ENCODE results near the gene NLK. TPM values are rescaled to one million over a fixed set of nuclear protein-coding genes. Genes with fewer than 3 reads are reported as not detected.

Gene NLK
- total RNA-seq, 2 donors from 2014 or later: 15.5 to 19.6 TPM

- no peak for ATAC-seq
- H3K27ac Mint-ChIP-seq: peak overlapping the region; percentile 61 to 87
- H3K9me3 Mint-ChIP-seq: no peaks in the 10 kb centered on the region
- DNase-seq (ENCODE audit: low spot score): no peak
- peak overlapping the region; percentile 59 for H3K4me3 Mint-ChIP-seq
- H3K36me3 Mint-ChIP-seq: no peaks in the 10 kb centered on the region
- peaks cover 21 to 24% of the 10 kb centered on the region in 2 donors for H3K4me1 Mint-ChIP-seq (ENCODE audit: low read depth in 2 of 2)
- H3K27me3 Mint-ChIP-seq: no peaks in the 10 kb centered on the region
These were observed 75.9 kb downstream of the NLK start for GRCh38 chr17:28118362-28118761.

- Mint-ChIP-seq H3K9me3 (no peaks in the 10 kb centered on the region), H3K27me3 (no peaks in the 10 kb centered on the region), H3K4me3 (peak overlapping the region; percentile 59), H3K36me3 (no peaks in the 10 kb centered on the region), H3K27ac (peak overlapping the region; percentile 61 to 87), H3K4me1 (ENCODE audit: low read depth in 2 of 2) (peaks cover 20 to 21% of the 10 kb centered on the region in 2 donors)
- ATAC-seq: no peak
- DNase-seq (ENCODE audit: low spot score): no peak
These were observed 76.6 kb downstream of the NLK start for GRCh38 chr17:28119046-28119445.

- Mint-ChIP-seq H3K4me3 (no peak overlapping the region), H3K27ac (peak overlapping the region; percentile 61 to 87), H3K27me3 (no peaks in the 10 kb centered on the region), H3K9me3 (no peaks in the 10 kb centered on the region), H3K36me3 (no peaks in the 10 kb centered on the region), H3K4me1 (ENCODE audit: low read depth in 2 of 2) (peaks cover 19 to 21% of the 10 kb centered on the region in 2 donors)
- ATAC-seq: no peak
- no peak for DNase-seq (ENCODE audit: low spot score)
These were observed 77.1 kb downstream of the NLK start for GRCh38 chr17:28119560-28119959.

- Mint-ChIP-seq H3K27ac (peak overlapping the region in 1 of 2 donors; percentile 63), H3K4me3 (no peak overlapping the region), H3K27me3 (no peaks in the 10 kb centered on the region), H3K9me3 (no peaks in the 10 kb centered on the region), H3K4me1 (ENCODE audit: low read depth in 2 of 2) (peaks cover 12% of the 10 kb centered on the region in 2 donors), H3K36me3 (no peaks in the 10 kb centered on the region)
- ATAC-seq (no peak), DNase-seq (ENCODE audit: low spot score) (no peak)
These were observed 78.3 kb downstream of the NLK start for GRCh38 chr17:28120766-28121165.

GRCh38 chr17:28124962-28125361, 82.5 kb downstream of the NLK start:
- Mint-ChIP-seq H3K9me3 (no peaks in the 10 kb centered on the region), H3K36me3 (no peaks in the 10 kb centered on the region), H3K4me1 (ENCODE audit: low read depth in 2 of 2) (no peaks in the 10 kb centered on the region), H3K27ac (no peak overlapping the region), H3K4me3 (no peak overlapping the region), H3K27me3 (no peaks in the 10 kb centered on the region)
- ATAC-seq (no peak), DNase-seq (ENCODE audit: low spot score) (no peak)

GRCh38 chr17:28125526-28126378, 83.3 kb downstream of the NLK start:
- no peaks in the 10 kb centered on the region for H3K27me3 Mint-ChIP-seq
- no peak overlapping the region for H3K27ac Mint-ChIP-seq
- ATAC-seq (no peak), DNase-seq (ENCODE audit: low spot score) (no peak)
- no peaks in the 10 kb centered on the region for H3K4me1 Mint-ChIP-seq (ENCODE audit: low read depth in 2 of 2)
- no peaks in the 10 kb centered on the region for H3K9me3 Mint-ChIP-seq
- H3K4me3 Mint-ChIP-seq: no peak overlapping the region
- H3K36me3 Mint-ChIP-seq: no peaks in the 10 kb centered on the region

- Mint-ChIP-seq H3K4me1 (ENCODE audit: low read depth in 2 of 2) (no peaks in the 10 kb centered on the region), H3K36me3 (no peaks in the 10 kb centered on the region), H3K9me3 (no peaks in the 10 kb centered on the region), H3K4me3 (no peak overlapping the region), H3K27ac (no peak overlapping the region), H3K27me3 (no peaks in the 10 kb centered on the region)
- ATAC-seq (no peak), DNase-seq (ENCODE audit: low spot score) (no peak)
These were observed 84.7 kb downstream of the NLK start for GRCh38 chr17:28127196-28127595.

GRCh38 chr17:28128779-28129178, 86.3 kb downstream of the NLK start:
- H3K4me1 Mint-ChIP-seq (ENCODE audit: low read depth in 2 of 2): no peaks in the 10 kb centered on the region
- ATAC-seq (no peak), DNase-seq (ENCODE audit: low spot score) (no peak)
- H3K27me3 Mint-ChIP-seq: no peaks in the 10 kb centered on the region
- no peak overlapping the region for H3K27ac Mint-ChIP-seq
- no peak overlapping the region for H3K4me3 Mint-ChIP-seq
- H3K36me3 Mint-ChIP-seq: no peaks in the 10 kb centered on the region
- H3K9me3 Mint-ChIP-seq: no peaks in the 10 kb centered on the region

GRCh38 chr17:28130472-28130871, 88.0 kb downstream of the NLK start:
- Mint-ChIP-seq H3K9me3 (no peaks in the 10 kb centered on the region), H3K27ac (no peak overlapping the region), H3K36me3 (no peaks in the 10 kb centered on the region), H3K4me3 (no peak overlapping the region), H3K4me1 (ENCODE audit: low read depth in 2 of 2) (no peaks in the 10 kb centered on the region), H3K27me3 (no peaks in the 10 kb centered on the region)
- DNase-seq (ENCODE audit: low spot score): no peak
- ATAC-seq: no peak

- DNase-seq (ENCODE audit: low spot score) (no peak), ATAC-seq (no peak)
- H3K4me1 Mint-ChIP-seq (ENCODE audit: low read depth in 2 of 2): no peaks in the 10 kb centered on the region
- no peaks in the 10 kb centered on the region for H3K9me3 Mint-ChIP-seq
- no peak overlapping the region for H3K4me3 Mint-ChIP-seq
- no peak overlapping the region for H3K27ac Mint-ChIP-seq
- H3K27me3 Mint-ChIP-seq: no peaks in the 10 kb centered on the region
- no peaks in the 10 kb centered on the region for H3K36me3 Mint-ChIP-seq
These were observed 89.1 kb downstream of the NLK start for GRCh38 chr17:28131599-28131998.

- DNase-seq (ENCODE audit: low spot score) (no peak), ATAC-seq (no peak)
- Mint-ChIP-seq H3K27ac (no peak overlapping the region), H3K27me3 (no peaks in the 10 kb centered on the region), H3K4me3 (no peak overlapping the region), H3K4me1 (ENCODE audit: low read depth in 2 of 2) (peaks cover 0 to 2% of the 10 kb centered on the region in 2 donors), H3K9me3 (no peaks in the 10 kb centered on the region), H3K36me3 (no peaks in the 10 kb centered on the region)
These were observed 91.1 kb downstream of the NLK start for GRCh38 chr17:28133562-28133970.

GRCh38 chr17:28136923-28137322, 94.4 kb downstream of the NLK start:
- Mint-ChIP-seq H3K36me3 (peaks cover 4% of the 10 kb centered on the region), H3K27ac (no peak overlapping the region), H3K4me3 (no peak overlapping the region), H3K27me3 (no peaks in the 10 kb centered on the region), H3K4me1 (ENCODE audit: low read depth in 2 of 2) (peaks cover 0 to 2% of the 10 kb centered on the region in 2 donors), H3K9me3 (no peaks in the 10 kb centered on the region)
- ATAC-seq (no peak), DNase-seq (ENCODE audit: low spot score) (no peak)

- no peak for ATAC-seq
- peaks cover 0 to 2% of the 10 kb centered on the region in 2 donors for H3K4me1 Mint-ChIP-seq (ENCODE audit: low read depth in 2 of 2)
- peaks cover 4% of the 10 kb centered on the region for H3K36me3 Mint-ChIP-seq
- no peak overlapping the region for H3K27ac Mint-ChIP-seq
- no peaks in the 10 kb centered on the region for H3K9me3 Mint-ChIP-seq
- no peaks in the 10 kb centered on the region for H3K27me3 Mint-ChIP-seq
- H3K4me3 Mint-ChIP-seq: no peak overlapping the region
- no peak for DNase-seq (ENCODE audit: low spot score)
These were observed 97.3 kb downstream of the NLK start for GRCh38 chr17:28139822-28140221.

- no peak overlapping the region for H3K27ac Mint-ChIP-seq
- H3K4me3 Mint-ChIP-seq: no peak overlapping the region
- no peaks in the 10 kb centered on the region for H3K27me3 Mint-ChIP-seq
- no peak for DNase-seq (ENCODE audit: low spot score)
- peaks cover 0 to 2% of the 10 kb centered on the region in 2 donors for H3K4me1 Mint-ChIP-seq (ENCODE audit: low read depth in 2 of 2)
- H3K9me3 Mint-ChIP-seq: no peaks in the 10 kb centered on the region
- ATAC-seq: no peak
- H3K36me3 Mint-ChIP-seq: peaks cover 4% of the 10 kb centered on the region
These were observed 98.8 kb downstream of the NLK start for GRCh38 chr17:28141313-28141712.

- DNase-seq (ENCODE audit: low spot score) (no peak), ATAC-seq (no peak)
- Mint-ChIP-seq H3K4me1 (ENCODE audit: low read depth in 2 of 2) (peaks cover 0 to 2% of the 10 kb centered on the region in 2 donors), H3K27ac (no peak overlapping the region), H3K4me3 (no peak overlapping the region), H3K36me3 (peaks cover 4% of the 10 kb centered on the region), H3K9me3 (no peaks in the 10 kb centered on the region), H3K27me3 (no peaks in the 10 kb centered on the region)
These were observed 99.3 kb downstream of the NLK start for GRCh38 chr17:28141773-28142172.

Data from natural killer cell treated with Interleukin-12 subunit alpha and Interleukin-12 subunit beta and Interleukin-15 and Interleukin-18, amount 100 ng/mL, for 72 hours (primary cell).